IgD-negative memory B cell (primary cell): ENCODE results near the gene BCL7A. TPM values are rescaled to one million over a fixed set of nuclear protein-coding genes. Genes with fewer than 3 reads are reported as not detected.
"Not testable (repeated sequence)": the region's sequence is repeated elsewhere in the genome, so short reads cannot be mapped to it uniquely, and the experiment has no call there.

Experiments used
- H3K27ac Mint-ChIP-seq, 3 donors: one replicate each; pipeline ENCODE4 v1.8.0; 2020 to 2022; ENCODE audit warnings: mild to moderate bottlenecking in 3 of 3, mixed read lengths in 3 of 3, moderate library complexity in 1 of 3
- H3K27me3 Mint-ChIP-seq: one replicate; pipeline ENCODE4 v1.8.0; 2021; ENCODE audit warnings: mixed read lengths
- H3K36me3 Mint-ChIP-seq: one replicate; pipeline ENCODE4 v1.8.0; 2020; ENCODE audit warnings: mild to moderate bottlenecking, mixed read lengths
- H3K4me1 Mint-ChIP-seq, 3 donors: one replicate each; pipeline ENCODE4 v1.8.0; 2020 to 2022; ENCODE audit warnings: mixed read lengths in 3 of 3, mild to moderate bottlenecking in 1 of 3
- H3K4me3 Mint-ChIP-seq, 4 donors: one replicate each; pipeline ENCODE4 v1.8.0; 2020 to 2022; ENCODE audit warnings: mild to moderate bottlenecking in 4 of 4, mixed read lengths in 4 of 4, moderate library complexity in 3 of 4
- H3K9me3 Mint-ChIP-seq, 3 donors: one replicate each; pipeline ENCODE4 v1.8.0; 2020 to 2021; ENCODE audit warnings: mixed read lengths in 3 of 3, mild to moderate bottlenecking in 1 of 3
- polyA plus RNA-seq: library from polyadenylated mRNA; unstranded; fragments of 300-500 nt; fragmentation: Illumina TruSeq; gene quantifications from one replicate; pipeline ENCODE4 v1.2.3, GENCODE V29; 2021

The BCL7A gene
- polyA plus RNA-seq, 1 donor from 2014 or later: 18.7 TPM

GRCh38 chr12:122049827-122050226 lies 28.1 kb downstream of the BCL7A start:
- H3K36me3 Mint-ChIP-seq: peaks cover 1% of the 10 kb centered on the region
- no peak overlapping the region for H3K4me3 Mint-ChIP-seq
- peaks cover 3 to 6% (median 3%) of the 10 kb centered on the region in 3 donors for H3K4me1 Mint-ChIP-seq
- no peaks in the 10 kb centered on the region for H3K27me3 Mint-ChIP-seq
- no peaks in the 10 kb centered on the region for H3K9me3 Mint-ChIP-seq
- H3K27ac Mint-ChIP-seq: no peak overlapping the region

DNA sequence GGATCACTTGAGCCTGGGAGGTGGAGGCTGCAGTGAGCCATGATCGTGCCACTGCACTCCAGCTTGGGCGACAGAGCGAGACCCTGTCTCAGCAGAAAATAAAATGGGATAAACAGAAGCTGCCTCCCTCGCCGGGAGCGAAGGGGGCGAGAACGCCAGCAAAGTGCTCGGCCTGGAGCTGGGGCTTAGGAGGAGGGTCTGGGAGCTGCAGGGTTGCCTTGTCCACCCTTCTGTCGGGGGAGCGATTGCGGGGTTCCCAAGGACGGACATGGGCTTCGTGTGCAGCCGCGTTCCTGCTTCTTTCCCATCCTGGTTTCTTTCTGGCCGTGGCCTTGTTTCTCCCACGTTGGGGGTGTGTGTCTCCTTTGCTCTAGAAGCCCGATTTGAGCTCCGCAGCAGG lies 29.0 kb downstream of the BCL7A start:
- peaks cover 3 to 6% (median 3%) of the 10 kb centered on the region in 3 donors for H3K4me1 Mint-ChIP-seq
- H3K36me3 Mint-ChIP-seq: peaks cover 1% of the 10 kb centered on the region
- no peak overlapping the region for H3K27ac Mint-ChIP-seq
- no peaks in the 10 kb centered on the region for H3K27me3 Mint-ChIP-seq
- no peaks in the 10 kb centered on the region for H3K9me3 Mint-ChIP-seq
- H3K4me3 Mint-ChIP-seq: no peak overlapping the region

- Mint-ChIP-seq H3K9me3 (no peaks in the 10 kb centered on the region), H3K27ac (no peak overlapping the region), H3K36me3 (peaks cover 1% of the 10 kb centered on the region), H3K4me1 (peaks cover 3 to 6% (median 3%) of the 10 kb centered on the region in 3 donors), H3K4me3 (no peak overlapping the region), H3K27me3 (no peaks in the 10 kb centered on the region)
Observed at GRCh38 chr12:122051231-122051876, 29.7 kb downstream of the BCL7A start.

DNA sequence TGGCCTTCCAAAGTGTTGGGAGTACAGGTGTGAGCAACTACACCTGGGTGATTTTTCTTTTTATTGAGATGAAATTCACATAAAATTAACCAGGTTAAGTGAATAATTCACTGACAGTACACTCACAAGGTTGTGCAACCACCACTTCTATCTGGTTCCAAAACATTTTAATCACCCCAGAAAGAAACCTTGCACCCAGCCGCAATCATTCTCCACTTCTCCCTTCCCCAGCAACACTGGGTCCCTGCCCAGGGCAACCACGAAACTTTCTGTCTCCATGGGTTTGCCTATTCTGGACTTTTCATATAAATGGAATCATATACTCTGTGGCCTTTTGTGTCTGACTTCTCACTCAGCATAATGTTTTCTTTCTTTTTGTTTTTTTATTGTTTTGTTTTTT lies 30.6 kb downstream of the BCL7A start:
- Mint-ChIP-seq H3K36me3 (peaks cover 1% of the 10 kb centered on the region), H3K27ac (no peak overlapping the region), H3K4me1 (peaks cover 3 to 6% (median 3%) of the 10 kb centered on the region in 3 donors), H3K9me3 (no peaks in the 10 kb centered on the region), H3K4me3 (no peak overlapping the region), H3K27me3 (no peaks in the 10 kb centered on the region)

DNA sequence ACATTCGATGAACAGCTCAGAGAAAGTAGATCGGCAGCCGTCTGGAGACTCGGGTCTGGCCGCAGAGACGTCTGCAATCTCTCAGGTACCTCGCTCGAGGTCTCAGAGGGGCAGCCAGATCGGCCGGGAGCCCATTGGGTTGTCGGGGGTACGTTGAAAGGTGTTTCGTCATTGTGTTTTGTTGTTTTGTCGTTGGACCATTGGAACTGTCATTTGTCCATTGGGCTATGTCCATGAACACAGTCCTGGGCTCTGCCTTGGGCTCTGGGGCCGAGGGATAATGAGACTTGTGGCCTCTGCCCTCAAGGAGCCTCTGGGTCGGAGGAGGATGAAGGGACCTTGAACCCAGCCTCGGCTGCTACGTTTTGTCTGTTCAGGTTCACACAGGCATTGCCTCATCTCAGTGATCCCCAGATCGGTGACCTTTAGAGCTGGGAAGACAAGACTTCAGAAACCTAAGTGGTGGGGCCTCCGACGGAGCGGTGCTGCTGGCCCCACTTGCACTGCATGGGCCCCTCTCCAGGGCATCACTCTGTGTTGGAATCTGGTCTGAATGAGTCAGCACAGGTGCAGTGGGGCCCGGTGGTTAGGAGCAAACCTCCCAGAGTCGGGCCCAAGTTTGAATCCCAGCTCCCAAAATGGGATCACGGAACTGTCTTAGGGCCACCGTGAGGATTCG lies 33.3 kb downstream of the BCL7A start:
- Mint-ChIP-seq H3K9me3 (no peaks in the 10 kb centered on the region), H3K27ac (peak overlapping the region in 1 of 3 donors; percentile 52), H3K4me3 (no peak overlapping the region), H3K36me3 (peaks cover 1% of the 10 kb centered on the region), H3K27me3 (no peaks in the 10 kb centered on the region), H3K4me1 (peaks cover 3 to 6% (median 3%) of the 10 kb centered on the region in 3 donors)

GRCh38 chr12:122056406-122056805 lies 34.7 kb downstream of the BCL7A start:
- not testable (repeated sequence) for H3K4me1 Mint-ChIP-seq, H3K4me3 Mint-ChIP-seq, H3K27ac Mint-ChIP-seq, H3K27me3 Mint-ChIP-seq, H3K36me3 Mint-ChIP-seq, H3K9me3 Mint-ChIP-seq

DNA sequence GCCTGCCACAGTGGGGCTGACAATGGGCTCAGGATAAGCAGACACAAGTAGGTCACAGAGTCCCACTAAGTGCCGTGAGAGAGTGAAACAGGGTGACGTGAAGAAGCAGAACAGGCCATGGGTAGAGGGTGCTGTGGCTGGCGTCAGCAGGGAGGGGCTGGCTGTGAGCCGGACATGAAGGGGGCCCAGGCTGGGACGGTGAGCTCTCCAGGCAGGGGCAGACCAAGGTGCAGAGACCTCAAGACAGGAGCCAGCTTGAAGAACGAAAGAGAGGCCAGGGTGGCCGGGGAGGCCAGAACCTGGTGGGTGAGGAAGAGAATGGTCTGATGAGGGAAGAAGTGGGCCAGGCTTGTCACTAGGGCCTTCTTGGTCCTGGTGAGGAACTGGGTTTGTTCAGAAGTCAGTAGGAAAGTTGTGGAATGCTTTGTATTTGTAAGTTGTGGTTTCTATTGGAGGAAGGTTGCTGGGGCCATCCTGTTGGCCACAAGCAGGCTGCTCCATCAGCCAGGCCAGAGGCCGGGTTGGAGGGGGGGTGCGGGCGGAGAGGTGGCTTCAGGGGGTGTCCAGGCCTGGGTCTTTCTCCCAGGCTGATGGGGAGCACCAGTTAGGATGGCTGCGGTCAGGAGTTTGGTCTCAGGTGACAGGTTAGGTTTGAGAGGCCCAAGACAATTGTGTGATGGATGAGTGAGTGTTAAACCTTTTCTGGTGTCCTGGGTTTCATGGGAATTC lies 35.5 kb downstream of the BCL7A start:
- Mint-ChIP-seq H3K27ac (peak overlapping the region in 1 of 3 donors; percentile 82), H3K9me3 (no peaks in the 10 kb centered on the region), H3K27me3 (no peaks in the 10 kb centered on the region), H3K36me3 (peaks cover 1% of the 10 kb centered on the region), H3K4me3 (no peak overlapping the region), H3K4me1 (peaks cover 3 to 6% (median 3%) of the 10 kb centered on the region in 3 donors)

DNA sequence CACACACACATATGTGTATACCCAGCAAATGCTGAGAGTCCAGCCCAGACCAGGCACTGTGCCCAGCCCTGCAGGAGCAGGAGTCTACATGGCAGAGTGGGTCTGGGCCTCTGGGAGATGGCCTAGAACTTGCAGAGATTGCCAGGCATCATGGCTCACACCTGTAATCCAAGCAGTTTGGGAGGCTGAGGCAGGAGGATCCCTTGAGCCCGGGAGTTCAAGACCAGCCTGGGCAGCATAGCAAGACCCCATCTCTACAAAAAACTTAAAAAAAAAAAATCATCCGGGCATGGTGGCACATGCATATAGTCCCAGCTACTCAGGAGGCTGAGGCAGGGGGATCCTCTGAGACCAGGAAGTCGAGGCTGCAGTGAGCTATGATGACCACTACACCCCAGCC lies 36.1 kb downstream of the BCL7A start:
- H3K27ac Mint-ChIP-seq: peak overlapping the region in 2 of 3 donors; percentile 16 to 82
- no peaks in the 10 kb centered on the region for H3K27me3 Mint-ChIP-seq
- H3K36me3 Mint-ChIP-seq: peaks cover 1% of the 10 kb centered on the region
- no peak overlapping the region for H3K4me3 Mint-ChIP-seq
- H3K9me3 Mint-ChIP-seq: no peaks in the 10 kb centered on the region
- peaks cover 3 to 6% (median 3%) of the 10 kb centered on the region in 3 donors for H3K4me1 Mint-ChIP-seq

DNA sequence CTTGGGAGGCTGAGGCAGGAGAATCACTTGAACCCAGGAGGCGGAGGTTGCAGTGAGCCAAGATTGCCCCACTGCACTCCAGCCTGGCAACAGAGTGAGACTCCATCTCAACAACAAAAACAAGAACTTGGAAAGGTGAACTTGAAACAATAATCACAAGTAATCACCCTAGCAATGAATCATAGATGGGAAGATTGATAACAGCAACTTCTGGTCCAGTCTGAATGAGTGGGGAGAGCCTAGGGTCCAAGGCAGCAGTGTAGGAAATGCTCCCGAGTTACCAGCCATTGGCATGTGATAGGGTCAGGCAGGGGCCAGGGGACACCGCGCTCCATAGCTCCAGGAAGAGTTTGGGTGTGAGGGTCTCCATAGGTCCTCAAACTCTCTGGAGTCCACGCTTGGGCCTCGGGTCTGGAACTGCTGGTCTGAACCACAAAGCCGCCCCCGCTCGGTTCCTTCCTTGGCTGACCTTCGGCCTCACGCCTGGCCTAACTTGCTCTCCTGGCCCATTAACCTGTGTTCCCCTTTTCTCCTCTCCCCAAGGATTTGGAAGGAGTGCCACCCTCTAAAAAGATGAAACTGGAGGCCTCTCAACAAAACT lies 37.0 kb downstream of the BCL7A start:
- peak overlapping the region in 1 of 3 donors; percentile 21 for H3K27ac Mint-ChIP-seq
- H3K4me3 Mint-ChIP-seq: no peak overlapping the region
- H3K4me1 Mint-ChIP-seq: peaks cover 3 to 8% (median 6%) of the 10 kb centered on the region in 3 donors
- H3K27me3 Mint-ChIP-seq: no peaks in the 10 kb centered on the region
- no peaks in the 10 kb centered on the region for H3K9me3 Mint-ChIP-seq
- peaks cover 1% of the 10 kb centered on the region for H3K36me3 Mint-ChIP-seq

DNA sequence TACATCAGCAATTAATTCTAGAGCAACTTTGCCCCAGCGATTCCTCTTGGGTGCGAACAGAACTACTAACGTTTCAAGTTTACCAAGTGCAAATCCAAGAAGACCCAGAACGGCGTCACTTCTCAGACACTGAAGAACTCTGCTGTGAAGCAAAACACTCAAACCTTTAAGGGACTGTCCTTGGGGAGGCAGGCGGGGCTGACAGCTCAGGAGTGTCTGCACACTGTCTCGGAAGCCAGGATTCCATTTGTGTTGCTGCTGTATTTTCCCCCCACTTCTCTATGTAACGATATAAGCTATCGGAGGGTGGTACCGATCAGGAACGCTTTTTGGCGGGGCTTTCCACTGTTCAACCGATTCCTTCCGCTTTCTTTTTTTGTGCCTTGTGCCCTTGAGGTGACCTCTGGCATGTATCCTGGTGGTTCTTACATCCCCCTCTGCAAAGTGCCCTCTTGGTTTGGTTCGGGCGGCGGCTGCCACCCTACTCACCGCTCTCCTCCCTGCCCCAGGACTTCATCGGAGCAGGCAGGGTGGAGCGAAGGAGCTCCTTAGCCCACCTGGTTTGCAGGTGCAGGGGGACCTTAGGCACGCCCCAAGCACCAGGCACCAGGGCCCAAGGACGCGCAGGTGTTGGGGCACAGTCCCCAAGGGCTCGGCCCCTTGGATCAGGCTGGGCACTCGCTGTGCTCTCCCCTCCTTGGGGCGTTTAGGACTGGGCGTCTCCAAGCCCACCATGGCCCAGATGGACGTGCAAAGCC lies 37.7 kb downstream of the BCL7A start:
- no peak overlapping the region for H3K4me3 Mint-ChIP-seq
- no peaks in the 10 kb centered on the region for H3K9me3 Mint-ChIP-seq

GRCh38 chr12:122060081-122060501 lies 38.4 kb downstream of the BCL7A start:
- Mint-ChIP-seq H3K4me3 (no peak overlapping the region), H3K27ac (peak overlapping the region in 1 of 3 donors; percentile 53), H3K9me3 (no peaks in the 10 kb centered on the region), H3K27me3 (no peaks in the 10 kb centered on the region), H3K4me1 (peaks cover 0 to 14% (median 5%) of the 10 kb centered on the region in 3 donors), H3K36me3 (no peaks in the 10 kb centered on the region)

More for the DNA sequence above, 37.7 kb downstream of the BCL7A start:
- Mint-ChIP-seq H3K36me3 (peaks cover under 1% of the 10 kb centered on the region), H3K27ac (peak overlapping the region in 1 of 3 donors; percentile 53), H3K27me3 (no peaks in the 10 kb centered on the region), H3K4me1 (peaks cover under 1 to 11% (median 2%) of the 10 kb centered on the region in 3 donors)

- Mint-ChIP-seq H3K27ac (no peak overlapping the region), H3K4me1 (peaks cover under 1 to 14% (median 5%) of the 10 kb centered on the region in 3 donors), H3K27me3 (no peaks in the 10 kb centered on the region), H3K9me3 (no peaks in the 10 kb centered on the region), H3K4me3 (no peak overlapping the region), H3K36me3 (no peaks in the 10 kb centered on the region)
Observed at GRCh38 chr12:122061253-122061652, 39.6 kb downstream of the BCL7A start.

DNA sequence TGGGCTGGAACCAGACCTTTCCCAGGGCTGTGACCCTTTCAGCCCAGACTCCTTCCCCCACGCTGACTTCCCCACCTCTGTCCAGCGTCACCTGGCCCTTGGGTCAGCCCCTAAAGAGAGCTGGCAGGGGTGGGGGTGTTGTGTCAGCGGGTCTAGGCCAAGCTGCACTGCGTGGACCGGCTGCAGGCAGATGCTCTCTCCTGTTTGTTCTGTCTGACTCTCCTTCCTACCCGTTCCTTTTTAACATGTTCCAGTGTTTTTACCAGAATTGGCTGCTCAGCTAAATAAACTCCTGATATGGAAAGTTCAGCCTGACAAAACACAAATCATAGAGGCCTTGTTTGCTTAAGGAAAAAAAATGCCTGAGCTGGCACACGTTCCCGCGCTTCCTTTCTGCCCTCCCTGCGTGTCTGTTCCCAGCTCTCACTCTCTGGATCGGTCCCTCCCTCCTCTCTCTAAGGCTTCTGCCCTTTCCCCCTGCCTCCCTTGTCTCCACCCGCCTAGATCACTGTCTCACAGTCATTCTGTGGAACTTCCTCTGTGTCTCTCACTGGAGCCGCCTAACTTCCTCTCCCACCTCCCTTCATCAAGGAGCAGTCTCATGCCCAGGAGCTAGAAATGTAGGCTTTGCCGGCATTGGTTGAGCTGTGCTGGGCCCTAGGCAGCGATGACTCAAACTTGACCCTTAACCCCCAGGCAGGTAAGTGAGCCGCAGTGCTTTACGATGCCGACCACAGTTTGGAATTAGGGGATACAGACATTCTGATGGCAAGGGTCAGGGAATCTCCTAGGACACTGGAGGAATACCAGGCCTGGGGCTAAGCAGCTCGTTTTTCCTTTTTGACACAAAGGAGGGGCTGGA lies 41.4 kb downstream of the BCL7A start:
- H3K27ac Mint-ChIP-seq: no peak overlapping the region
- H3K36me3 Mint-ChIP-seq: no peaks in the 10 kb centered on the region
- peaks cover 9 to 23% (median 13%) of the 10 kb centered on the region in 3 donors for H3K4me1 Mint-ChIP-seq
- peak overlapping the region in 1 of 4 donors; percentile 14 for H3K4me3 Mint-ChIP-seq
- no peaks in the 10 kb centered on the region for H3K9me3 Mint-ChIP-seq
- peaks cover 4% of the 10 kb centered on the region for H3K27me3 Mint-ChIP-seq

GRCh38 chr12:122063694-122064024 lies 42.0 kb downstream of the BCL7A start:
- peaks cover 4% of the 10 kb centered on the region for H3K27me3 Mint-ChIP-seq
- no peak overlapping the region for H3K27ac Mint-ChIP-seq
- H3K4me3 Mint-ChIP-seq: peak overlapping the region in 1 of 4 donors; percentile 14
- peaks cover 2% of the 10 kb centered on the region for H3K36me3 Mint-ChIP-seq
- H3K9me3 Mint-ChIP-seq: no peaks in the 10 kb centered on the region
- H3K4me1 Mint-ChIP-seq: peaks cover 14 to 29% (median 19%) of the 10 kb centered on the region in 3 donors
